NCI-H748 (cell line): ENCODE measurements around the gene OTUB2.

Experiments used
- DNase-seq: peaks from one replicate; lab custom pipeline; 2025; ENCODE audit not compliant: unreplicated experiment; lab: John Stamatoyannopoulos, UW

Gene OTUB2

DNA sequence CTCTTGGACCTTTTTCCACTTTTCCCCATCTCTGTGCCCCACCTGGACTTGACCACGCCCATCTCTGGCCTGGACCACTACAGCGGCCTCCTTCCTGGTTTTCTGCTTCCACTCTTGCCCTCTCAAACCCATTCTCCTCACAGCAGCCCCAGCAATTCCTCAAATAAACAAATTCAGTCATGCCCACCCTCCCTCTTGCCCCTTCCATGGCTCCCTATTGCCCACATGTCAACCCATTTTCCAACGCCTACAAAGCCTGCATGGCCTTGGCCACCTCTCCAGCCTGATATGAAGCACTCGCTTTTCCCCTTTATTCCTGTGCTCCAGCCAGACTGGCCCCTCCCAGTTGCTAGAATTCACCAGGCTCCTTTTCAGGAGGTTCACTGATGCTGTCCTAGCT lies 5.9 kb upstream of the OTUB2 start:
- DNase-seq = no peak

DNA sequence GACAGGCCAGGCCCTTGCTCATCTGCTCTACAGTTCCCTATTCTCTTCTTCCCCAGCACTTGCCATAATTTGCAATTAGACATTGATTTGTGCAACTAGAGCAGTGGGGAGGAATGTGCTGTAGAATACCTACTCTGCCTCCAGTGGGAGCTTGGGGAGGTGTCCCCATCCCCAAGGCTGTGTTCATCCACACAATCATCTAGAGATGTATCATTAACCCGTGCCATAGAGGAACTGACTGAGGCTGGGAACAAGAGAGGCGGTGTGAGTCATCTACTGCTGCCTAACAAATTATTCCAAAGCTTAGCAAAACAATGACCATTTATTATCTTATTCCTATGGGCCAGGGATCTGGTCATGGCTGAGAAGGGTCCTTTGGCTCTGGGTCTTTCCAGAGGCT lies 5.1 kb upstream of the OTUB2 start:
- DNase-seq = no peak

GRCh38 chr14:94021416-94022157 lies 4.6 kb upstream of the OTUB2 start:
- DNase-seq = no peak

DNA sequence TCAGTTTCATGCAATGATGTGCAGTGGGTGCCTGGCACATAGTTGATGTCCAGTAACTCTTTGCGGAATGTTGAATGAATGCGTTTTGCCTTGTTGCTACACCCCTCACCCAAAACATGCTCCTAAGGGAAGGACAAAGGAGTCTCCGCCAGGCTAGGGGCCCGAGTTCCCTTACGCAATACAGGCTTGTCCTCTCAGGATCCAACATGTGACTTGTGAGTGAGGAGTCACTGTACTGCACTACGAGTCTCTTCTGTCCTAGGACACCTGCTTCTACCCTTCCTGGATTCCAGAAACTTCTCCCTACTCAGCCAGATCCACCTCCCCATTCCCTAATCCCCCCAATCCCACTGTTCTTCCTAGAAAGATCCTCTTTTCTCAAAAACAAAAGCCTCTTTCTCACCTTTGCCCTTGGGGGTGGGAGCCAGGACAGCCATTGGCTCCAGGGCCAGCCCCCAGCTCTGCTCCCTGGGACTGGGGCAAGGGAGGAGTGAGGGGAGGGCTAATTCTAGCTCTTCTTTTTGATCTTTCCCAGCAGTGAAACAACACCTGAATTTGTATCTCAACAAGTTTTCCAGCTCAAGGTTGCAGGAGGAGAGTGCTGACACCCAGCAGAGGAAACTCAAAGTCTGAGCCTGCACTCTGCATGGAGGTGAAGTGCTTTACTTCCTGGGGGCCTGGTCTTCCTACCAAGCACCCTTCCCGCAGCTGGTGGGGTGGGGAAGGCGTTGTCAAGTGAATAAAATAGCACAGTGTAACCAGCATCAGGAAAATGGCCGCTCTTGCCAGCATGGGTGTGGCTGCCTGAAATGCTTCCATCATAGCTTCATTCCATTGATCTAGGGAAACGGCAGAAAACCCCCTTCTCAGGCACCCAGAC lies 3.4 kb upstream of the OTUB2 start:
- DNase-seq = no peak

DNA sequence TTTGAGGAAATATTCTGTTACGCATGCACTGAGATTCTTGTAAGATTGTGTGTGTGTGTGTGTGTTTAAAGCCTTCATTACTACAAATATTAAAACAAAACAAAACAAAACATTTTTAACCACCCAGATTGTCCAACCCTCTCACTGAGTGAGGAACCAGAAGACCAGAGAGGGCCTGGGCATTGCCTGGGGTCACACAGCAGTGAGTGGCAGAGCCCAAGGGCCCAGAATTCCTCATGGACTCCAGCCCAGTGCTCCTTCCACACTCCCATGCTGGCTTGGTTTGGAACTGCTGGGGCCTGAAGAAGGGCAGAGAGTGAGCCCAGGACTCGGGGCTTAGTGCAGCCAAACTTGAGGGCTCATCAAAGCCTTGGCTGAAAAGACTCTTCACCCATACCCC lies 1.6 kb upstream of the OTUB2 start:
- no peak for DNase-seq

GRCh38 chr14:94025720-94026119 lies 420 bp upstream of the OTUB2 start:
- no peak for DNase-seq

GRCh38 chr14:94026889-94027469 lies 839 bp downstream of the OTUB2 start:
- DNase-seq = no peak

GRCh38 chr14:94027566-94028449 lies 1.7 kb downstream of the OTUB2 start:
- DNase-seq = no peak

GRCh38 chr14:94028450-94028826 lies 2.3 kb downstream of the OTUB2 start:
- DNase-seq = peak; percentile 70

GRCh38 chr14:94029265-94029664 lies 3.1 kb downstream of the OTUB2 start:
- no peak for DNase-seq

DNA sequence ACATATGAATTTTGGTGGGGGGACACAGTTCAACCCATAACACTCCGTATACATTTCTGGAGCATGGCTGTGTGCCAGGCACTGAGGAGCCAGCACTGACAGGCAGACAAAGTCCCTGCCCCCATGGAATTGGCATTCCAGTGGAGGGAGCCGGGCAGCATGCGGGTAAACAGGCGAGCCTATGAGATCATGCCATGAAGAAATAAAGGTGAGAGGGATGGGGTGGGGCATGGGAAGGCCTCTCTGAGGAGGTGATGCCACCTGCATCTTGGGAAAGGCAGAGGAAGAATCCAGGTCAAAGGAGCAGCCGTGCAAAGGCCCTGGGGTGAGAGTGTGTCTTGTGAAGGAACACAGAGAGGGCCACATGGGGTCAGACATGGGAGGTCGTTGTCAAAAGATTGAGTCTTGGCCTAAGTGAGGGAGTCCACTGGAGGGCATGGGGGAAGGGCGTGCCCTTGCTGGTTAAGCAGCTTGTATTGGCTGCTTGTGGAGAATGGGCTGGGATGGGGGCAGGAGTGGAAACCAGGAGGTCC lies 3.6 kb downstream of the OTUB2 start:
- DNase-seq = no peak

DNA sequence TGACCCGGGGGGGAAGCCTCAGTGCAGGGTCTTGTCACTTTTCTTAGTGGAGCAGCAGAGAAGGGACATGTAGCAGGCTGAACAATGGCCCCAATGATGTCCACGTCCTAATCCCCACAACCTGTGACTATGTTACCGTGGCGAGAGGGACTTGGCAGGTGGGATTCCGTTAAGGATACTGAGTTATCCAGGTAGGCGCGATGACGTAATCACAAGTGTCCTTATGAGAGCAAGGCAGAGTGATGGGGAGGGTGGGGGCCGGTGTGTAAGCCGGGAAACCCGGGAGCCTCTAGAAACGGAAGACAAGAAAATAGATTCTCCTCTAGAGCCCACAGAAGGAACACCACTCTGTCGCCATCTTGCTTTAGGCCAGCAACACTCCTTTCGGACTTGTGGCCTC lies 4.4 kb downstream of the OTUB2 start:
- no peak for DNase-seq

- no peak for DNase-seq
These were observed 5.2 kb downstream of the OTUB2 start for GRCh38 chr14:94031161-94031882.

- DNase-seq = no peak
These were observed 5.7 kb downstream of the OTUB2 start for GRCh38 chr14:94031883-94032279.

- no peak for DNase-seq
These were observed 8.7 kb downstream of the OTUB2 start for GRCh38 chr14:94034886-94035285.

DNA sequence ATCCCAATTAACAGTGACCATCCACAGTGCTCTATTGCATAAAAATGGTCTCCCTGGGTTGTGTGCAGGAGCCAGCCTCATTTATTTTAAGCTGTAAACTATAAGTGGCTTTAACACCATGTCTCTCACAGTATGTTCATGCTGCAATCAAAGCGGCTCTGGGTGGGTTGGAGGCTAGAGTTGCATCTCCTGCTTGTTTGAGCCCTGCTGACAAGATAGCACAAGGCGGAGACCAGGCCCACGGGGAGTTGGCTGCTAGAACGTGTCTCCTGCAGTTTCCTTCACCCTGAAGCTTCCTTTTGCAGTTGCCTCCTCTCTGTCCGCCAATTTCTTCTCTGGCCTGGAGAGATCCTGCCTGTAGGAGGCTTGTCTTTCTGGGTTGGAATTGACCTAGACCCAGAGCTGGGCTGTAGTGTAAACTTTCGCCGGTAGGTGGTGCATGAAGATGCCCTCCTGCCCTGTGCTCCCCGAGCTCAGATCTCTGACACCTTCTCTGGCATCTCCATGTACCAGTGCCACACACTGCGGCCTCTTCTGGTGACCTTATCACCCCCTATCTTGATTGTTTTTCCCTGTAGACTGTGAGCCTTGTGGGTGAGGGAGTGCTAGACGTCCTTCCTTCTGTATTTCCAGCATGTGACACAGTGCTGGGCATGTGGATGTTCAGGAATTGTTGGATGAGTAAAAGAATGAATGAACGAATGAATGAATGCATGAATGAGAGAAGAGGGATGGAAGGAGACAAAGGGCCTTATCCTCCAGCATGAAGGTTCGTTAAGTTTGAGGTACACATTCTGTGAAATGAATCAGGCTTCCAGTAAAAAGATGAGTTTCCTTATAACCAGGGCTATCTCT lies 10.4 kb downstream of the OTUB2 start:
- DNase-seq = peak; percentile 60

DNA sequence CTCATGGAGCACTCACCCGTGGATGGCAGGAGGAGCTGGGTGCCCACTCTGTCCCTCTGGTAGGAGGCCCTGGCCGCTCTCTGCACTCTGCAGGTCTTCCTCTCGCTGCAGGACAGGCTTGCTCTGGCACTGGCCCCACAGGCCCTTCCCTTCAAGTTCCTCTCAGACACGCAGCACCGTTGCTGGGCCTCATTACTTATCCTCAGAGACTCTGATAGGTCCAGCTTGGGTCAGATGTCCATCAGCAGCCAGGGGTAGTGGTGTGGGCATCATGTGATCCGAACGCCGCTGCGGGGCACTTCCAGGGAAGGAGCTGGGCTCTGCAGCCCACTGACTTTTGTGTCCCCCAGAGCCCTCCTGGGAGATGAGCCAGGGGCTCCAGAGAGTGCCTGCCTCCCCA lies 11.8 kb downstream of the OTUB2 start:
- DNase-seq = no peak

DNA sequence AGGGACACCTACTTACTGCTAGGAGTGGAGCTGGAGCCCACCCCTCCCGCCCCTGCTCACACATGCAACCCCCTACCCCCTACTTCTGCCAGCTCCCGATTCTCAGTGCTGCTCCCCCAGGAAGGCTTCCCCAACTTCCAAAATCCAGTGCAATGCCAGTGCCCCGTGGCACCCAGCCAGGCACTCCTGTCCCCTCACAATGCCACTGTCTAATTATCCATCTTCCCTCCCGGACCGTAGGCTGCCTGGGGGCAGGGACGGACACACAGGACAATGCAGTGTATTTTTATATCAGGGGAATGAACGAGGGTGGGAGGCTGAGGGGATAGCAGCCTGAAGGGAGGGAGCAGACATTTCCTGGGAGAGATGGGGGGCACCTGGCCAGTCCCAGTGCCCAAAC lies 12.4 kb downstream of the OTUB2 start:
- no peak for DNase-seq

- no peak for DNase-seq
These were observed 12.9 kb downstream of the OTUB2 start for GRCh38 chr14:94038921-94039629.
